SK-N-SH (cell line): Measurements from ENCODE around the gene RUNDC3A. TPM values are rescaled to one million over a fixed set of nuclear protein-coding genes. Genes with fewer than 3 reads are reported as not detected.

Source experiments
- CTCF ChIA-PET: fragments of 300-600, 350-600 bp; formaldehyde crosslinking; extraction: SDS; loops from one replicate; lab custom pipeline; 2021; lab: Yijun Ruan, JAX
- POLR2A ChIA-PET: fragments of 350-600 bp; sonication (Branson Sonifier 250); formaldehyde crosslinking; extraction: SDS; loops from one replicate; lab custom pipeline; 2020; ENCODE audit warnings: antibody characterized with exemption, inconsistent platforms; lab: Yijun Ruan, JAX
- DNase-seq: peaks from one replicate; pipeline ENCODE4 v3.0.0; 2012
- H2AFZ ChIP-seq: fragments of 200-600 bp; sonication (generic); 2 replicates; pipeline ENCODE4 v1.8.1; 2016; ENCODE audit warnings: antibody characterized with exemption, mild to moderate bottlenecking, low read depth
- H3F3A ChIP-seq: fragments of 200-600 bp; sonication (generic); replicated peaks from 2 replicates; pipeline ENCODE3; 2016; ENCODE audit warnings: antibody characterized with exemption, mild to moderate bottlenecking; ENCODE audit not compliant: insufficient read depth
- H3K27ac ChIP-seq, 2 experiments: fragments of 200-500 bp in 1 of 2; fragments of 200-600 bp in 1 of 2; sonication (Bioruptor generic) in 1 of 2; sonication (generic), shearing (Covaris generic) in 1 of 2; 2 replicates each; pipeline versions ENCODE4 v1.5.1 to v1.6.1; 2014 to 2016; ENCODE audit warnings: low read depth in 2 of 2, inconsistent platforms in 1 of 2, low read length in 1 of 2, mild to moderate bottlenecking in 1 of 2, mixed read lengths in 1 of 2
- H3K27me3 ChIP-seq: fragments of 200-600 bp; sonication (generic), shearing (Covaris generic); 2 replicates; pipeline ENCODE4 v1.6.1; 2016; ENCODE audit warnings: mixed run types; ENCODE audit not compliant: insufficient read depth
- H3K36me3 ChIP-seq, 2 experiments: fragments of 200-500 bp in 1 of 2; fragments of 200-600 bp in 1 of 2; sonication (Bioruptor generic) in 1 of 2; sonication (generic) in 1 of 2; replicated peaks in 1 of 2; 2 replicates each; pipeline versions ENCODE3 to v1.5.1; 2014 to 2016; ENCODE audit warnings: low read length in 1 of 2, mild to moderate bottlenecking in 1 of 2; ENCODE audit not compliant: insufficient read depth in 2 of 2, control insufficient read depth in 1 of 2
- H3K4me1 ChIP-seq, 2 experiments: fragments of 200-500 bp in 1 of 2; fragments of 200-600 bp in 1 of 2; sonication (Bioruptor generic) in 1 of 2; sonication (generic), shearing (Covaris generic) in 1 of 2; 2 replicates each; pipeline versions ENCODE4 v1.5.1 to v1.6.1; 2014 to 2016; ENCODE audit warnings: low read depth in 1 of 2, low read length in 1 of 2, mixed run types in 1 of 2; ENCODE audit not compliant: insufficient read depth in 2 of 2, control insufficient read depth in 1 of 2
- H3K4me2 ChIP-seq: fragments of 200-600 bp; sonication (generic), shearing (Covaris generic); 2 replicates; pipeline ENCODE4 v1.6.1; 2017; ENCODE audit warnings: mixed run types
- H3K4me3 ChIP-seq, 2 experiments: fragments of 200-500 bp in 1 of 2; fragments of 200-600 bp in 1 of 2; sonication (Bioruptor generic) in 1 of 2; sonication (generic), shearing (Covaris generic) in 1 of 2; 2 replicates each; pipeline versions ENCODE4 v1.5.1 to v1.8.1; 2014 to 2016; ENCODE audit warnings: low read depth in 2 of 2, inconsistent platforms in 1 of 2, low read length in 1 of 2, mild to moderate bottlenecking in 1 of 2, mixed read lengths in 1 of 2, moderate library complexity in 1 of 2
- H3K79me2 ChIP-seq: fragments of 200-600 bp; sonication (generic); 2 replicates; pipeline ENCODE4 v1.8.1; 2017; ENCODE audit warnings: mild to moderate bottlenecking; ENCODE audit not compliant: insufficient read depth
- H3K9ac ChIP-seq: fragments of 200-600 bp; sonication (generic); 2 replicates; pipeline ENCODE4 v1.6.1; 2017; ENCODE audit warnings: mixed run types
- H3K9me2 ChIP-seq: fragments of 200-600 bp; sonication (generic); 2 replicates; pipeline ENCODE4 v1.6.1; 2017; ENCODE audit warnings: mixed run types
- H3K9me3 ChIP-seq: fragments of 200-600 bp; sonication (generic); 2 replicates; pipeline ENCODE4 v1.6.1; 2017; ENCODE audit warnings: mixed run types, mild to moderate bottlenecking, moderate library complexity
- H4K20me1 ChIP-seq: fragments of 200-600 bp; sonication (generic); 2 replicates; pipeline ENCODE4 v1.6.1; 2017; ENCODE audit warnings: mild to moderate bottlenecking, mixed run types; ENCODE audit not compliant: insufficient read depth
- ELF1 ChIP-seq: IDR thresholded peaks from 2 replicates; pipeline ENCODE4 v1.4.0; 2012
- EZH2phosphoT487 ChIP-seq: fragments of 200-600 bp; sonication (generic); IDR thresholded peaks from 2 replicates; pipeline ENCODE4 v1.6.1; 2017; ENCODE audit warnings: low read depth, mixed run types, mild to moderate bottlenecking, antibody characterized with exemption, moderate library complexity, borderline replicate concordance
- GATA2 ChIP-seq: sonication (generic); formaldehyde crosslinking; IDR thresholded peaks from 2 replicates; pipeline ENCODE4 v1.5.0; 2020; ENCODE audit warnings: mild to moderate bottlenecking, missing genetic modification reagents
- IRF3 ChIP-seq: fragments of 150-350 bp; IDR thresholded peaks from 2 replicates; pipeline ENCODE4 v1.6.1; 2016; ENCODE audit warnings: mild to moderate bottlenecking, low read depth, low read length
- MAX ChIP-seq: IDR thresholded peaks from 2 replicates; pipeline ENCODE4 v1.4.0; 2012; ENCODE audit warnings: low read depth
- MEF2A ChIP-seq: IDR thresholded peaks from 2 replicates; pipeline ENCODE4 v1.4.0; 2012; ENCODE audit warnings: low read depth, borderline replicate concordance
- NFIC ChIP-seq: IDR thresholded peaks from 2 replicates; pipeline ENCODE4 v1.4.0; 2012; ENCODE audit warnings: borderline replicate concordance
- REST ChIP-seq: IDR thresholded peaks from 2 replicates; pipeline ENCODE4 v1.6.1; 2012; ENCODE audit warnings: mild to moderate bottlenecking, low read depth, low read length, moderate library complexity
- SIN3A ChIP-seq: IDR thresholded peaks from 2 replicates; pipeline ENCODE4 v1.6.1; 2012; ENCODE audit warnings: low read depth, mild to moderate bottlenecking, low read length, moderate library complexity, borderline replicate concordance
- TAF1 ChIP-seq: IDR thresholded peaks from 2 replicates; pipeline ENCODE4 v1.6.1; 2012; ENCODE audit warnings: low read depth, mild to moderate bottlenecking, low read length, moderate library complexity, borderline replicate concordance
- USF2 ChIP-seq: fragments of 150-350 bp; IDR thresholded peaks from 2 replicates; pipeline ENCODE4 v1.6.1; 2017; ENCODE audit warnings: antibody characterized with exemption, low read length, low read depth, borderline replicate concordance
- YY1 ChIP-seq: IDR thresholded peaks from 2 replicates; pipeline ENCODE4 v1.4.0; 2012; ENCODE audit warnings: low read depth, mild to moderate bottlenecking
- ZBTB33 ChIP-seq: IDR thresholded peaks from 2 replicates; pipeline ENCODE4 v1.4.0; 2012; ENCODE audit warnings: low read depth, borderline replicate concordance
- WGBS: methylation state at CpG from one replicate; pipeline ENCODE4 v1.1.6; 2017; ENCODE audit warnings: low lambda C conversion rate; 5-methylcytosine and 5-hydroxymethylcytosine counted together
- polyA plus RNA-seq, 3 experiments: library from polyadenylated mRNA; depleted of rRNA; stranded (reverse); fragments of >200 nt; gene quantifications; 2 replicates each; pipeline ENCODE4 v1.2.3, GENCODE V29; 2012

RUNDC3A gene
- polyA plus RNA-seq, 1 of the 3 experiments (the other 2 are of a cell fraction) = 8.9 TPM

GRCh38 chr17:44314524-44314868 is 6.1 kb downstream of the RUNDC3A start:
- peaks cover 0 to 20% of the 10 kb centered on the region in 2 experiments; a peak in 1 of 4 replicates for H3K4me1 ChIP-seq
- H3K4me2 ChIP-seq = no peak overlapping the region
- peaks cover 0 to 4% of the 10 kb centered on the region in 2 experiments for H3K36me3 ChIP-seq
- H3K4me3 ChIP-seq = no peak overlapping the region
- H3K27me3 ChIP-seq = no peaks in the 10 kb centered on the region
- CTCF ChIA-PET = interaction anchor here (1.2 kb wide), 1 partner anchor 96 kb away, joined by 4 read pairs; no protein-coding TSS in a partner anchor
- no peaks in the 10 kb centered on the region for H3K9me2 ChIP-seq
- no peak overlapping the region for H3K9ac ChIP-seq
- H3K79me2 ChIP-seq = no peaks in the 10 kb centered on the region
- H3K9me3 ChIP-seq = no peaks in the 10 kb centered on the region
- no peak overlapping the region for H2AFZ ChIP-seq
- DNase-seq = peak; percentile 31
- POLR2A ChIA-PET = no interaction called here
- WGBS = 74% methylated on average over 11 of the region's 11 CpGs
- H3F3A ChIP-seq = no peaks in the 10 kb centered on the region
- no peaks in the 10 kb centered on the region for H4K20me1 ChIP-seq
- no peak for TF ChIP-seq GATA2
- no peak for TF ChIP-seq TAF1
- no peak for TF ChIP-seq NFIC
- no peak for TF ChIP-seq REST
- no peak for TF ChIP-seq MAX
- TF ChIP-seq YY1 = no peak
- no peak overlapping the region for H3K27ac ChIP-seq

GRCh38 chr17:44314869-44315661 is 6.7 kb downstream of the RUNDC3A start:
- H3K4me3 ChIP-seq = no peak overlapping the region
- peak; percentile 25 for DNase-seq
- H4K20me1 ChIP-seq = no peaks in the 10 kb centered on the region
- peaks cover 0 to 15% of the 10 kb centered on the region in 2 experiments; a peak in 1 of 4 replicates for H3K4me1 ChIP-seq
- H2AFZ ChIP-seq = no peak overlapping the region
- H3K27ac ChIP-seq = no peak overlapping the region
- H3K79me2 ChIP-seq = no peaks in the 10 kb centered on the region
- H3F3A ChIP-seq = no peaks in the 10 kb centered on the region
- no peaks in the 10 kb centered on the region for H3K9me2 ChIP-seq
- no peaks in the 10 kb centered on the region for H3K27me3 ChIP-seq
- ChIA-PET POLR2A (no interaction called here), CTCF (no interaction called here)
- H3K9me3 ChIP-seq = no peaks in the 10 kb centered on the region
- 88% methylated on average over 80 of the region's 81 CpGs for WGBS
- H3K4me2 ChIP-seq = no peak overlapping the region
- peaks cover 0 to 9% of the 10 kb centered on the region in 2 experiments for H3K36me3 ChIP-seq
- H3K9ac ChIP-seq = no peak overlapping the region
- TF ChIP-seq REST = no peak
- no peak for TF ChIP-seq ZBTB33
- no peak for TF ChIP-seq USF2
- TF ChIP-seq IRF3 = no peak
- TF ChIP-seq EZH2phosphoT487 = no peak
- TF ChIP-seq GATA2 = no peak
- no peak for TF ChIP-seq ELF1
- no peak for TF ChIP-seq SIN3A
- TF ChIP-seq MEF2A = no peak
